ENCODE measurements around the gene HDGFL2.
A peak's percentile ranks its signal among the peaks of the same experiment; 100 is the strongest.
"Not testable (repeated sequence)": the region's sequence is repeated elsewhere in the genome, so short reads cannot be mapped to it uniquely, and the experiment has no call there.

The HDGFL2 gene

DNA sequence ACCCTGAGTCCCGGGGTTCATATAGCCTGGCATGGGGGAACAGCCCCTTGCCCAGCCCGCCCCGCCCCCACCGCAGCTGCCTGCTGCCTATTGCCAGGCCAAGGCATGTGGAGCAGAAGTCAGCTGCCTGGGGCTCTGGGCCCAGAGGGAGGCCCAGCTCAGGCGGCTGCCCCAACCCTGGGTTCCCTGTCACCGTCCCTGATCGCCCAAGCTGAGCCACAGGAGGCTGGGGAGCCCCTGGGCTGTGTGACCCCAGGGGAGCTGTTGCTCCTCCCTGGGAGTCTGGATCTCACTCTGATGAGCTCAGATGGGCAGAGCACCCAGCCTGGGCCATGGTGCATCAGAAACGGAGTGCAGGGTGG is 44.8 kb downstream of the HDGFL2 start:
- no peak for DNase-seq

DNA sequence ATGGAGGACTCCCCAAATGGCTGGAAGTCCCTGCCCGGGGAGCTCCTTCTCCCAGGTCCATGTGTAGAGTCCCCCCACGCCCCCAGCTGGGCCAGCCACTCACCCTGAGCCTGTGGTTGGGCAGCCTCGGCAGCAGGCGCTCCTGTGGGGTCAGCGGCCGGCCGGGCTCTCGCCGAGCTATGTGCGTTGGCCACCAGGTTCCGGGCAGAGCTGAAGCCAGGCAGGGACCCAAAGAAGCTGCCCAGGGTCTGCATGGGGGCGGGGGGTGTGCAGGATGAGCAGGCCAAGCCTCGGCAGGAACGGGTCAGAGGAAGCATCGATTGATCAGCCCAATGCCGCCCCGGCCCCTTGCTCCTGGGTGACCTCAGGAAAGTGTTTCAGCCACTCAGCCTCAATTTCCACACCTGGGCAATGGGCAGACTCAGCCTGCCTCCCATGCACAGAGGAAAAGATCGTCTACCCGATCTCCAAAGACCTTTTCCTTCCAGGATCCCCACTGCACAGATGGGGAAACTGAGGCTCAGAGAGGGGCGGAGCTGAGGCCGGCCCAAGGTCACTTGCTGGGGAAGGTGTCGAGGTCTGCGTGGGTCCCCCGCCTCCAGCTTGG is 45.5 kb downstream of the HDGFL2 start:
- no peak for DNase-seq

DNA sequence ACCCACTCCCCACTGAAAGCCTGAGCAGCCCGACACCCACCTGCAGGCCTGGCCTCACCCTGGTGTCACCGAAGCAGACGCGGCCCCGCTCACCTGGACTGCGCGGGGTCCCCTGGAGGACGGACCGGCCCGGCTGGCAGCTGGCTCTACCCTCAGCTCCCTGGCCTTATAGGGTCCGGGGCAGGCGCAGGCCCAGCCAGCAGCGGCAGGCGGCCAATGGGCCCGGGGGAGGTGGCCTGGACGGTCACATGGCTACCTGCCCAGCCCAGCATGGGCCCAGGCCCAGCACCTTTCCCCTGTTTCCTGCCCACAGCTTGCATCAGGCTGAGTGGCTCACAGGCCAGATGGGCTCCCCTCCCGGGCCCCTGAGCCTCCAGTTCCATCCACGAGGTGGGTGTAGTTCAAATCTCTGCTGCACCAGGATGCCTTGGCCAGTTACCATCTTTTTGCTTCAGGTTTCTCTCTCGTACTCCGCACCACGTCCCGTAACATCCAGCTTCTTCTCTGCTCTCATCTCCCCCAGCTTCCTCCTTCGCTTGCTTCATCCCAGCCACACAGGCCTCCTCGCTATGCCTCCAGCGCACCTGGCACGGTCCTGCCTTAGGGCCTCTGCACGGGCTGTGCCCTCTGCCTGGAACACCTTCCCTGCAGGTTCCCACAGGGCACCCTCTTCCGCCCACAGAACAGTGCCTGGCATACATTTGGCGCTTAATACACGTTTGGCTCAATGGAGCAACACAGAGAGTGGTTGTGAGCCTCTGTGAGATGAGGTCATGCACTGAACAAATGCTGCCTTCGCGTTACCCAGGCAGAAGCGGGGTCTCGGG is 46.5 kb downstream of the HDGFL2 start, which contains the start of gene PLIN4:
PLIN4 (minus strand) TSS at position 142 of the 827 bp plus-strand sequence. CDS start 214 bp downstream, outside the sequence.
- no peak for DNase-seq

DNA sequence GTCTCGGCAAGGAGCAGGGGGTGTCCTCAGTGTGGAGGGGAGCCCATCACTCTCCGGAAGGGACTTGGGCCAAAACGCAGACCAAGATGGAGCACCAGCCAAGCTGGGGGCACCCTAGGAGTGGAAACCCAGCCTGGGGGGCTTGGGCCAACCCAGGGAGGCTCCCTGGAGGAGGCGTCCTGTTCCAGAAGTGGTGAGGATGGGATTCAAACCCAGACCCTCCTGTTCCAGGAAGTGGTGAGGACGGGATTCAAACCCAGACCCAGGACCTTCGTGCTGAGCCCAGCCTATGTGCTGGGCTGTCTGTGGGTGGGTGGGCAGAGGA is 47.0 kb downstream of the HDGFL2 start:
- DNase-seq = no peak

DNA sequence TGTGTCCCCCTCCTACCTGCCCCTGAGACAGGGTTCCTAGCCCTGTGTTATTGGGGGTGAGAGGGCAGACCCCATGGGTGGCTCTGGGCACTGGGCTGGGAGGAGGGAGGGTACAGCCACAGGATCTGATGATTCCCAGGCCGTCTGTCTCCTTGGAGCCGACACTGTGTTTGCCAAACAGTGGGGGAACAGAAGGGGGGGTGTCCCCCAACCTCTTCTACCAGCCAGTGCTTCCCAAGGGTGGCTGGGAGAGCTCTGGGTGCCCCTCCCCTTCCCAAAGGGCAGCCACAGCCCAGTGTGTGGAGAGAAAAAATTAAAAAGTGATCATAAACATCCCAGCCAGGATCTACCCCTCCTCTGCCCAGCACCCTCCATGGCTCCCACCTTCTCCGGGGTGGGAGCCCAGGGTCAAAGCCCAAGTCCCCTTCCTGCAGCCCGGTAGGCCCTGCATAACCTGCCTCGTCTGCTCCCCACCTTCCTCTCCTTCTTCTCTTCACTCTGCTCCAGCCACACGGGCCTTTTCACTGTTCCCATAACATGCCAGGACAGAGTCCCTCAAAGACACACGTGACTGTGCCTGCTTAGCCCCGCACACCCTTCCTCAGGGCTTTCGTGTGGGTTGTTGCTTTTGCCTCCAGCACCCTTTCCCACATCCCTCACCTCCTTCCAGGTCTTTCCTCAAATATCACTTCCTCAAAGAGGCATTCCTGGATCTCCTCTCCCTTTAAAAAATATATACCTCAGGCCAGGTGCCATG is 47.6 kb downstream of the HDGFL2 start:
- no peak for DNase-seq

DNA sequence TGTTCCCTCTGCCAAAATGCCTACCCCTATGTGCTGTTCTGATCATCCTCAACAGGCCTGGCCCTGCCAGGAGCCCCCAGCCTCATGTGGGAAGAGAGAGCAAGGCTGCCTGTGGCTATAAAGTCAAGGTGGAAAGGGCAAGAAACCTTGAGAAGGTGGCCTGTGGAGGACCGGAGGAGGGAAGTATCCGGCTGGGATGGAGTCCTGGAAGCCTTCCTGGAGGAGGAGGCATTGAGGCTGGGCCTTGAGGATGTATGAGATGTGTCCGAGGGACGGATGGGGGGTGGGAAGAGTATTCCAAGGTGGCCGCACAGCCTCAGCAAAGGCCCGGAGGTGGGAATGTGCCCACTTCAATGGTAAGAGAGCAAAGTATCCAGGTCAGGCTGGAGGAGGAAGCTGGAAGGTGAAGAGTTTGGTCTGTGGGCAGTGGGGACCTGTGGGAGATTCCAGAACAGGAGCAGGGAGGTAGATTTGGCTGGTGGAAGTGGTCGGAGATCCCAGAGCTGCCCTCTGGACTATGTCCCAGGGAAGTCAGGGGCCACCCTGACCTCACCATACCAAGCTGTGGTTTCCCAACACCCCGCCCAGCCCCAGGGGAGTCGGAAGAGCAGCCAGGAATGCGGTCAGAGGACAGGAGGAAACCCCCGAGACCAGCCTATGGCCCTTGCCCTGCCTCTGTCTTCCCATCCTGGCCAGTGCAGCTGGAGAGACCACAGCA is 49.2 kb downstream of the HDGFL2 start:
- DNase-seq = no peak

DNA sequence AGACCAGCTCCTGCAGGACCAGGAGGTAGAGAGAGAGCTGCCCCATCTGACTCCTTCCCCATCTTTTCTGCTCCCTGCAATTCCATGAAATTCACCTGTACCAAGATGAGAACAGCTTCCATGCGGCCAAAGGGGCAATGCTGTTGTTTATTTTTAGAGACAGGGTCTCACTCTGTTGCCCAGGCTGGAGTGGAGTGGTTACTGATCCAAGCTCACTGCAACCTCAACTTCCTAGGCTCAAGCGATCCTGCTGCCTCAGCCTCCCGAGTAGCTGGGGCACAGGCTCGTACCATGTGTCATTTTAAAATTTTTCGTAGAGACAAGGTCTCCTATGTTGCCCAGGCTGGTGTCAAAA is 49.8 kb downstream of the HDGFL2 start:
- DNase-seq = no peak

DNA sequence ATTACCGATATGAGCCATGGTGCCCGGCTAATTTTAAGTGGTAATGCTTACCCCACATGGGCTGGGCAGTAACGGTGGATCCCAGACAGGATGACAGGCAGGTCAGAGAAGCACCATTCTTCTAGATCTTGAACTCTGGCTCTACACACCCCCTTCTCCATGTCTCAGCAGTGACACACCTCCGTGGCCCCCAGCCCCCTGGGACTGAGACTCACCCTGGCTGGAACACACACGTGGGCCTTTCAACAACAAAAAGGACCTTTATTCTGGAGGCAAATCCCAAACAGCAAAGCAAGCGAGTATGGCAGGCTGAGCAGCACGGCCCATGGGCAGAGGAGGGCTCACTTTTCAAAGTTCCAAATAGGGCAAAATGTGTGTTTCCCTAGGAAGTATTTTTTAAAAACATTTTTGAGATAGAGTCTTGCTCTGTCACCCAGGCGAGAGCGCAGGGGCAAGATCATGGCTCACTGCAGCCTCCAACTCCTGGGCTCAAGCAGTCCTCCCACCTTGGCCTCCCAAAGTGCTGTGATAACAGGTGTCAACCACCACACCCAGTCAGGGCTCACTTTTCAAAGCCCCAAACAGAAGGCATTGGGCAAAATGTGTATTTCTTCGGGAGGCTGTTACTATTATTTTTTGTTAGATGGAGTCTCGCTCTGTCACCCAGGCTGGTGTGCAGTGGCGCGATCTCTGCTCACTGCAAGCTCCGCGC is 50.4 kb downstream of the HDGFL2 start:
- no peak for DNase-seq

DNA sequence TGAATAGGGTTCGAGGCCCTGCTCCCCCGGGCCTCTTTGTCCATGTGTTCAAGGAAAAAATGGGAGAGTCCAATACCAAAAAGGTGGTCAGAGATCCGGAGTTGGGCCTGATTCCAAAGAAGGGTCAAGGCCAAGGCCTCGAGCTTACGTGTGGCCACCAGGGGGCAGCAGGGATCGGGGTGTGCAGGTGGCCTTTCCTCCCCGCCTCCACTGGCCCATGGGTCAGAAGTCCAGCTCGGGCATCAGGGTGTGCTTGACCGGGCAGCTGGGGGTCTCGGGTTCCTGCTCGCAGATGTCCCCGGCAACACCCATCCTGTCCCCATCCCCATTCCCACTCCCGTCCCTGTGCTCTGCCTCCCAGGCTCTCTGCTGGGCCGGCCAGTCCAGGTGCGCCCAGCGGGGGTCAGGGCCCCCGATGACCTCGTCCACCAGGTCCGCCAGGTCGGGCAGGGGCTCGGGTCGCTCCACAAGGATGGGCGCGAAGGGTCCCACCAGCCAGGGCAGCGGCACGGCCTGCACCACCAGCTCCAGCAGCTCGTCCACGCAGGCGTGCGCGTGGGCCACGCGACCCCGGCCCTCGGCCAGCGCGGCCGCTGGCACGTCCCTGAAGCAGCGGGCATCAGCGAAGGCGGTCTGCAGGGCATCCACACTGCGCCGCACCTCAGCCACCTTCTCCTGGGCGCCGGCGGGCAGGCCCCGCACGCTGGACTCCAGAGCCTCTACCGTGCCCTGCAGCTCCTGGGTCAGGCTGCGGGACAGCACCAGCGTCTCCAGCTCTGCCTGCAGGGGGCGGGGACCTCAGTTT is 51.4 kb downstream of the HDGFL2 start:
- no peak for DNase-seq

DNA sequence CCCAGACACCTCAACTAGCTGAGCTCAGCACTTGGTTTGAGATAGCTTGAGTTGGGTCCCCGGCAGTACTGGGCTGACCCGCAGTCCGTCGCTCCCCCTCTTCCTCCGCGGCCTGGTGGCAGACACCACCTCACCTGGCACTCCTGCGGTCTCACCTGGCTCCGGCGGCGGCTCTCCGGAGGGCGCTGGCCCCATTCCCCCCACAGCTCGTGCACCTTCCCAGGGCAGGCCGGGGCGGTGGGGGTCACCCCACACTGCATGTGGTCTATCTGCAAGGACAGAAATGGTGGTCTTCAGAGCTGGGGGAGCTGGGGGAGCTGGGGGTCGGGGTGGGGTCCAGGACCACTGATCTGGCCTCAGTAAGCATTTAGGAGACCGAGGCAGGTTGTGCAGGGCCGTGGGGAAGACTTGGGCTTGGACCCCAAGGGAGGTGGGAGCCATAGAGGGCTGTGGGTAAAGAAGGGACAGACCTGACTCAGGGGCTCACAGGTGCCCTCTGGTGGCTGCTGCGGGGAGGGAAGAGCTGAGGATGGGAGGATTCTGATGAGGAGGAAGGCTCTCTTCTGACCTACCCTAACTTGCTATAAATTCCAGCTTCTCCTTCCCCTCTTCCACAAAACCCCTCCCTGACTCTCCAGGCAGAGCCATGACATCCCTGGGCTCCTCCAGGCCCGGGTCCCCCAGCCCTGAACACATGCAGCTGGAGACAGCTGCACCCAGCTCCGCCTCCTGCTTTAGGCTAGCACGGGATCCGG is 52.9 kb downstream of the HDGFL2 start:
- DNase-seq = peak; percentile 52

DNA sequence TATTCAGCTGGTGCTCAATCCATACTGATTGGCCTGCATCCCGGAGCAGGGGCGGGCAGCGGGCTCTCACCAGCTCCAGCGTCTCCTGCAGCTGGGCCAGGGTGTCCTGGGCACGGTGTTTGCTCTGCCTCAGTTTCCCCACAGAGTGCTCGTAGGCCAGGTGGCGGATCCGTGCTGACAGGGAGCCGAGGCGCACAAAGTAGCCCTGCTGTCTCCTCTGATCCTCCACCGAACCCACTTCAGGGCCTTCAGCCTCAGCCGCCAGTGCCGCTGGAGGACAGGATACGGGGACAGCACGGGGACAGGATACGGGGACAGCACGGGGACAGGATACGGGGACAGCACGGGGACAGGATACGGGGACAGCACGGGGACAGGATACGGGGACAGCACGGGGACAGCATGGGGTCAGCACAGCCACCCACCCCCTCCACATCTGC is 53.5 kb downstream of the HDGFL2 start:
- DNase-seq = no peak

DNA sequence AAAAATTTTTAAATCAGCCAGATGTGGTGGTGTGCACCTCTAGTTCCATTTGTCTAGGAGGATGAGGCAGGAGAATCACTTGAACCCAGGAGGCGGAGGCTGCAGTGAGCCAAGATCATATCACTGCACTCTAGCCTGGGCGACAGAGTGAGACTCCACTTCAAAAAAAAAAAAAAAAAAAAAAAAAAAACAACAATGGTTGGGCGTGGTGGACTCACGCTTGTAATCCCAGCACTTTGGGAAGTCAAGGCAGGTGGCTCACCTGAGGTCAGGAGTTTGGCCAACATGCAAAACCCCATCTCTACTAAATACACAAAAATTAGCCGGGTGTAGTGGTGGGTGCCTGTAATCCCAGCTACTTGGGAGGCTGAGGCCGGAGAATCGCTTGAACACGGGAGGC is 55.3 kb downstream of the HDGFL2 start:
- not testable (repeated sequence) for DNase-seq

DNA sequence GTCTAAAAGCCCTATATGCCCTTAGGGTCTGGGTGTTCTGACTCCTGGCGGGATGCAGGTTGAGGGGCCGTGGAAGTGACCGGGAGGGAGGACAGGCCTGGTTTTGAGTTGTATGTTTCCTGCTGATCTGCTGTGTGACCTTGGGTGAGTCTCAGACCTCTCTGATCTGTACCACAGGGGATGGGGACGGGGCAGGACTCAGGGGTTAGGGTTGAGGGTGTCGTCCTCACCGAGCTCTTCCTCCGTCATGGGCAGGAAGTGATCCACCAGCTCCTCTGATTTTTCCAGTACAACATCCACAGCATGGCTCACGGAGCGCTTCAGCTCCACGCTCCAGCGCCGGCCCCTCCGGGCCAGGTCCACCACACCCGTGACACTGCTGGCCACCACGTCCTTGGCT is 56.7 kb downstream of the HDGFL2 start:
- DNase-seq = no peak

DNA sequence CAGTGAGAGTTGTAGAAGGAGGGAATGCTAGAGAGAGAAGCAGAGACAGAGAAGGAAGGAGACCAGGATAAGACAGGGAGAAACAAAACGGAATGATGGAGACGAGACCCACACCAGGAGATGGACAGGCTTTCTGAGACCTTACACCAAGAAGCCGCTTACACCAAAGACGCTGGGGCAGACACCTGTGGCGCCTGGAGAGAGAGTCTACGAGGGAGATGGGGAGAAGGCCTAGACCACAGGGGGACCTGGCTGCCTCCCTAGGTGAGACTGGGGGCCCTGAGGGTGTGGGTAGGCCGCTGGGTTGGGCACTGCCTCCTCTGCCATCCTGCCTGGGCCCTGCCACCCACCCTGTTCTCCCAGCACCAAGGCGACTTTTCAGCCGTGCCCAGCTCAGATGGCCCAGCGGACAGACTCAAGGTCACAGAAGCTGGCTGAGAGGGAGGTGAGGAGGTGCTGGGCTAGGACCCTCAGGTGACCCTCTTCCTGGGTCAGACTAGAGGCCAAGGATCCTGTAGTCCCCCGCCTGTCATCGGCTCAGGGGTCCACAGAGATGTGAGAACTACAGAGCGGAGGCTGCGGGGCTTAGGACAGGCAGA is 57.9 kb downstream of the HDGFL2 start:
- DNase-seq = no peak

DNA sequence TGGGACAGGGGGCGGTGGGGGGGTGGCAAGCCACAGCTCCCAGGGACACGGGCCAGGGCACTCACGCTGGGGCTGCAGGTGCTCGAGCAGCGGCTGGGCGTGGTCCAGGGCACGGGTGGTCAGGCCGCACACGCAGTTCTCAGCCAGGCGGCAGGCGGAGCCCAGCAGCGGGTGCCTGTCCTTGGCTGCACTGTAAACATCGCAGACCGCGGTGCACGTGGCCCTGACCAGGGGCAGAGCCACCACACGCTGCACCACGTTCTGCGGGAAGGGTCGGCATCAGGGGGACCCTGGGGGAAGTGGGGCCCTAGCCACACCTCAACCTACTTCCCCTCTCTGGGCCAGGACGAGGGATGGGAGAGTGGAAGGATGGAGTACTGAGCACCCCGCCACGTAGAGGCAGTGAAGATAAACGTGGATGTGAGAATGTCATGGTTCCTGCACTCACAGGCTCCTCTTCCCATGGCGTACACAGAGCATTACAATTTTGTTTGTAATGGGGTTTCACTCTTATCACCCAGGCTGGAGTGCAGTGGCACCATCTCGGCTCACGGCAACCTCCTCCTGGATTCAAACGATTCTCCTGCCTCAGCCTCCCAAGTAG is 59.6 kb downstream of the HDGFL2 start:
- no peak for DNase-seq

DNA sequence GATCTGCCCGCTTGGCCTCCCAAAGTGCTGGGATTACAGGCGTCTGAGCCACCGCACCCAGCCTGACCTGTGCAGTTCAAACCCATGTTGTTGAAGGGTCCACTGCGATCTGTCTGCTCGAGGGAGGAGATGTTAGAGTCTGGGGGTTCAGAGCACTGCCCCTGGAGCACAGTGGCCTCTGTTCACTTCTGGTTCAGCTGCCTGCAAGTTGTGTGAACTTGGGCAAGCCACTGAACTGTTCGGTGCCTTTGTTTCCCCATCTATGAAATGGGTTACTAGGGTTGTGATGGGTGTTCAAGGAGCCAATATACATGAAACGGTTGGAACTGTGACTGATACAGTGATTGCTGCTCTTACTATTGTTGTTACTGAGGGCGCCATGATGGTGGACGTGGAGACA is 61.2 kb downstream of the HDGFL2 start:
- no peak for DNase-seq

DNA sequence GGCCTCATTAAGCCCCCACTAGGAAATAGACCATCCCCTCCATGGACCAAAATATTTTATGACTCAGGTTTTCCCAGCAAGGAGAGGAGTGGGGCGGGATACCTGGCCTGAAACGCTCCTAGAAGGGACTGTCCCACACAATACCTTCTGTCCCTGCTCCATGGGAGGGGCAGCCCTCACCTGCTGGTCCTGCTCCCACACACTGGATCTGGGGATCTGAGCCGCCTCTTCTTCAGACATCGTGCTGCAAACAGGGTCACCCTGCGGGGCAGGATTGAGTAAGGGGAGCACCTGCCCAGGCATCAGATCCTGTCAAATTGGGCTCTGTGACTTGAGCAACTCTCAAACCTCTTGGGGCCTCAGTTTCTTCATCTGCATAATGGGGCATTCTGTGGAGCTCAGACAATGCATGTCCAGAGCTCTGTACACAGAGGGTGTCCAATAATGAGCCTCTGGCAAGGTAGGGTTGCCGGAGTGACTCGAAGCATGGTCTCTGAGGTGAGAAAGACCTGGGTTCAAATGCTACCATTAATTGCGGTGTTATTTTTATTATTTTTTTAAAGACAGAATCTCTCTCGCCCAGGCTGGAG is 61.8 kb downstream of the HDGFL2 start:
- no peak for DNase-seq

DNA sequence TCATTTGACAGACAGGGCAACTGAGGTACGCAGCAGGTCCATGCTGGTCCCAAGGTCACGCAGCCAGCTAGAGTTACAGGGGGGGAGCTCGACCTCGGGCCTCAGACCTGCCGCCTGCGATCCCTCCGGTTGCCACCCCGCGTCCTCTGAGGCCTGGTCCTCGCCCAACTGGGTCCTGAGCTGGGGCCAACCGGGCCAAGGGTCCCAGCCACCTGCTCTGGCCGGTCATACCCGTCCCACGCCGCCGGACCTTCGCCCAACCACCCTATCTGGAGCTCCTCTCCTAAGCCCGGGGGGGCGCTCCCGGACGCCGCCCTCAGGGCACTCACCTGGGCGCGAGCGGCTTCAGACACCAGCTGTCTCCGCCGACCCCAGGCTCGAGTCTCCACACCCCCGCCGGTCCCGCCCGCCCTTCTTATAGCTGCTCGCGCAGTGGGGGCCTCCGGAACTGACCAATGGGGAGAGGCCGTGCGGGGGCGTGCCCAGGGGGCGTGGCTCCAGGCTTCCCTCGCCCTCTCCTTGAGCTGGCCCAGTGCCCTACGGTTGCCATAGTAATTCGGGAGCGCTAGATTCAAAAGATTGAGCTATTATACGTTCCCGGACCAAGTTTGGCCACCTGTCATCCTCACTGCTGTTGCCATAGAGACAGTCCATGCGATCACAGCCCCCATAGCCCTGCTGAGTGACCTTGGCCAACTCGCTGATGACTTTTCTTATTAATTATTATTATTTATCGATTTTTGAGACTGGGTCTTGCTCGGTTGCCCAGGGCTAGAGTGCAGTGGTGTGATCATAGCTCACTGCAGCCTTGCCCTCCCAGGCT is 63.0 kb downstream of the HDGFL2 start, which contains the start of gene PLIN5:
PLIN5 (minus strand) TSS at position 389 of the 823 bp plus-strand sequence. CDS start 1,150 bp downstream, outside the sequence.
- no peak for DNase-seq

DNA sequence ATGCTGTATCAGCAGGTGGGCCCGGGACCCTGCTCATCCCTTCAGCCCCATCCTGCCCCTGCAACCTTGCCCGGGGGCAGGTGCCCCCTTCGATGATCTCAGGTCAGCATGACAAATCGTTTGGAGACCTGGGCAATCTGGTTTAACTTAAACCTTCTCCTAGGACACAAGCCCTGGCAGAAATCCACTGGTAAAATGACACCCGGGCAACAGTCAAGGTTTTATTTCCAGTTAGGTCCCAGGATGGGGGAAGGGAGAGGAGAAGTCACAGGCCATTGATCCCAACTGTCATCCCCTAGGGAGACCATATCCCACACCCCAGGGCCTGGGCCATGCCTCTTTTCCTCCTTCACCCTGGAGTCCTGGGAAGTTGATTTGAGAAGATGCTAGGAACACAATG is 64.7 kb downstream of the HDGFL2 start:
- DNase-seq = no peak

All from stimulated activated naive CD4-positive, alpha-beta T cell treated with Interleukin-2 at 50 U/mL for 16 hours (primary cell).